ENCODE results near the gene IFNA8.

DNA sequence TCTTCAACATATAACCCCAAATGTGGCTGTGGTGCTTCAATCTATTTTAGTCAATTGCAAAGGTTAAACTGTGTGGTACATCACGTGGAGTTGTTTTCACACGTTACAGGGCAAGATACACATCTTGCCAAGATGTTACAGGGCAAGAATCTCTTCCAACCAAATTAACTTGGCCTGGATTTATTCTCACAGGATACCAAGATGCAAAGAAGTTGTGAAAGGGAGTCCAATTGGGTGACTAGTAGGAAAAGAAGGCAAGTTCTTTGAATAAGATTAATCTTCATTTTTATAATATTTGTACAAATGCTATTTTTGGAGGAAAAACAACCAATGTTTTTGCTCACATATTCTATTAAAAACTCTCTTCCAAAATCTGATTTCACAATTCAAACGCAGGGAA, 4.8 kb upstream of the IFNA8 start:
- TF ChIP-seq, protein P1, sequence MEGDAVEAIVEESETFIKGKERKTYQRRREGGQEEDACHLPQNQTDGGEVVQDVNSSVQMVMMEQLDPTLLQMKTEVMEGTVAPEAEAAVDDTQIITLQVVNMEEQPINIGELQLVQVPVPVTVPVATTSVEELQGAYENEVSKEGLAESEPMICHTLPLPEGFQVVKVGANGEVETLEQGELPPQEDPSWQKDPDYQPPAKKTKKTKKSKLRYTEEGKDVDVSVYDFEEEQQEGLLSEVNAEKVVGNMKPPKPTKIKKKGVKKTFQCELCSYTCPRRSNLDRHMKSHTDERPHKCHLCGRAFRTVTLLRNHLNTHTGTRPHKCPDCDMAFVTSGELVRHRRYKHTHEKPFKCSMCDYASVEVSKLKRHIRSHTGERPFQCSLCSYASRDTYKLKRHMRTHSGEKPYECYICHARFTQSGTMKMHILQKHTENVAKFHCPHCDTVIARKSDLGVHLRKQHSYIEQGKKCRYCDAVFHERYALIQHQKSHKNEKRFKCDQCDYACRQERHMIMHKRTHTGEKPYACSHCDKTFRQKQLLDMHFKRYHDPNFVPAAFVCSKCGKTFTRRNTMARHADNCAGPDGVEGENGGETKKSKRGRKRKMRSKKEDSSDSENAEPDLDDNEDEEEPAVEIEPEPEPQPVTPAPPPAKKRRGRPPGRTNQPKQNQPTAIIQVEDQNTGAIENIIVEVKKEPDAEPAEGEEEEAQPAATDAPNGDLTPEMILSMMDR (IDR thresholded peaks at IDR 0.05), result no peak
- no peak for TF ChIP-seq POLR2A (IDR thresholded peaks at IDR 0.05)
